NCI-H128 (cell line): ENCODE data around the gene KIAA1755.

ENCODE experiments used
- DNase-seq: peaks from one replicate; lab custom pipeline; 2025; ENCODE audit not compliant: unreplicated experiment; lab: John Stamatoyannopoulos, UW

Gene KIAA1755, protein sequence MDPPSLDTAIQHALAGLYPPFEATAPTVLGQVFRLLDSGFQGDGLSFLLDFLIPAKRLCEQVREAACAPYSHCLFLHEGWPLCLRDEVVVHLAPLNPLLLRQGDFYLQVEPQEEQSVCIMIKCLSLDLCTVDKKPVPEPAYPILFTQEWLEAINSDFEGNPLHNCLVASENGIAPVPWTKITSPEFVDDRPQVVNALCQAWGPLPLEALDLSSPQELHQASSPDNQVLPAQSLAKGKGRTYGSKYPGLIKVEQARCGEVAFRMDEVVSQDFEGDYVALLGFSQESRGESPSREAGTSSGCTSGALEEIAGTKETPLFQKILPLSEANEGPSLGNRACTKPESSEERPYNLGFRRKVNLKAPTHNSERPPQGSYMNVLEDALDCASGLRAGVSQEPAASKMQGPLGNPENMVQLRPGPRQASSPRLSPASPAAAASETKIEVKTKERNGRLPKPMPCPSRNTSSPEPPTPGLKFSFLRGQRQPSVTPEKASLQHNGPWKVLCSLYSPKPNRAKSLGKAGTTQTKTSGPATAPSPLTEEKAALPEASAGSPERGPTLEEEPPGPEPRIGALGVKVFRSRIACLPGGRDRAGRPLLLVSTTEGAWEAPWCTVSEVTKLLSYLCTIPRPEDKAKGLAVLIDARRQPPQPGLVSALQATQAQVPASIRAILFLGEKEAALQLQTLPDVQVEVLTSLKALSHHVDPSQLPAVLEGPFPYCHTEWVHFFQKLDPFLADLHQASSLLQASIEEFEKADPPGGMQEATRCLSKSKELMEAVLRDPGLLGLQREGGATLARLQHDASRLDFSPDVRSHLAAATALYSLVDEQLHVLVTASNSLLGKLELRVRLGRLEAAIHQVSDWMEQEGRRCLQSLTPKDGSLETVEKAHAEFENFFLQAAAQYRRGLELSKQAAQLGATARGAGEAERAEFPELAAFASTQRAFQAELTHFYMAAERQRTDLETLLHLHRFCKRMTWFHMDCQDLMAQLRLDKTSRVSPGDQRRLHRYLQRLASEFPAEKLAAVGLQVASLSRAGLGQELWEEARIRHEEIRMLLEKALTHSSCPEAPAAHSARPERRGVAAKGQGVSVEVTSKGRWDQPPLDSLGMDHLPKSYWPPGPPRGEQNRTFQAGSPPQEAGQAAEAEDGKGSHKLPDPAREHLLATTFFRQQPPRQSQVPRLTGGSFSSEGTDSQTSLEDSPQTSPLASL

GRCh38 chr20:38260378-38261053 is at the start of gene KIAA1755:
TSS of gene KIAA1755 (minus strand) at chr20:38260735. CDS start at chr20:38260500, 235 bp downstream.
- DNase-seq, result no peak

DNA sequence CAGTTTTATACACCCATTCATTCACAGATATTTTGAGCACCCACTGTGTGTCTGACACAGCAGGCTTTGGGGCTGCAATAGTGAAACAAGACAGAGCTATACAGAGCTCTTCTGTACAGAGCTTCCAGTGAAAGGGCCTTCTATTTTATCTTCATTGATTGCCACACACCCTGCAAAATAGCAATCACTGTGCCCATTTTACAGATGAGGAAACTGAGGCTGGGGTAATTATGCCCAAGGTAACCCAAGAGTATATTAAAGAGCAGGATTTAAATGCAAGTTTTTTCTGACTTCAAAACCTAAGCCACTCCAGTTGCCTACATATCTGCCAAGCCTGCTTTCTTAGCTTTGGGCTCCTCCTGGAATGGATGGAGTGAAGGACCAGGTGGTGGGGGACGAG is 47.9 kb upstream of the KIAA1755 start:
- DNase-seq, result no peak

- DNase-seq, result no peak
Measured at GRCh38 chr20:38308047-38308438, 47.5 kb upstream of the KIAA1755 start.

GRCh38 chr20:38307371-38308046 is 47.0 kb upstream of the KIAA1755 start:
- no peak for DNase-seq

DNA sequence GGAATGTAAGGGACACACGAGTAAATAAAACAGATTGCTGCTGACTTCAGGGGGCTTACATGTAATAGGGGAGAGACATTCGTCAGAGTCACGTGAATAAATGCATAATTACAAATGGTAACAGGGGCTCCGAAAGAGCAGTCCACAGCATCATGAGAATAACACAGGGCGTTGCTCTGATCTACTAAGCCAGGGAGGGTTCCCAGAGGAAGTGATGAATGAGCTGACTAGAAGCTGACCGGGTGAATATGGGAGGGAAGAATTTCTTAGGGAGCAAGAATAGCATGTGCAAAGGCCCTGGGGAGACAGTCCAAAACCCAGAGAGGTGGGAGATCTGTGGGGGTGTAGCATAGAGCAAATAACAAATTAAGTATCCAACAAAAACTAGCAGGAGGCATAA is 45.8 kb upstream of the KIAA1755 start:
- no peak for DNase-seq

GRCh38 chr20:38305541-38305940 is 45.0 kb upstream of the KIAA1755 start:
- no peak for DNase-seq

DNA sequence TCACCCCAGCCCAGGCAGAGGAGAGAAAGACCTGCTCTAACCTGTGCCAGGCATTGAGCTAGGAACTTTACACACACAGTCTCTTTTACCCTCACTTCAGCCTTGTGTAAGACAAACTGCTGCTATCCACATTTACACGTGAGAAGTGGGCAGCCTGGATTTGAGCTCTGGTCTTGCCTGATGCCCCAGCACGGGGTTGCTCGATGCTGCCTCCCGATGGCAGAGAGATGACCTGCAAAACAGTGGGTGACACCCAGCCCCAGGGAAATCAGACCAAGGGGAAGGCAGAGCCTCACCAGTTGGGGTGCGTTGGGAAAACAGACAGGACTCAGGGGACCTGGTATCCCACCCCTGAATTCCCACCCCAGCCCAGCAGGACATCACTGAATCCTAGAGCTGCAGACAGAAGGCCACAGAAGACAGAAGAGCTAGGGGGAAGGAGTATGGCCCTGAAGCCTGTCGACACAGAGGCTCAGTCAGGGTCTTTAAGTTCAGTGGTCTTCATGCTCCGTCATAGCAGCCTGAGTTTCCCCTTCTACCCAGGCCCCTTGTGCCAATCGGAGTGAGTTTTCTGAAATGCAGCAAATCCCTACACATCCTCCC is 44.4 kb upstream of the KIAA1755 start:
- DNase-seq, result no peak

GRCh38 chr20:38303908-38304379 is 43.4 kb upstream of the KIAA1755 start, which contains the start of gene BPI:
TSS of gene BPI (plus strand) at chr20:38304156. CDS start at chr20:38304224, 68 bp downstream.
- no peak for DNase-seq

GRCh38 chr20:38302786-38303185 is 42.3 kb upstream of the KIAA1755 start:
- DNase-seq, result no peak

DNA sequence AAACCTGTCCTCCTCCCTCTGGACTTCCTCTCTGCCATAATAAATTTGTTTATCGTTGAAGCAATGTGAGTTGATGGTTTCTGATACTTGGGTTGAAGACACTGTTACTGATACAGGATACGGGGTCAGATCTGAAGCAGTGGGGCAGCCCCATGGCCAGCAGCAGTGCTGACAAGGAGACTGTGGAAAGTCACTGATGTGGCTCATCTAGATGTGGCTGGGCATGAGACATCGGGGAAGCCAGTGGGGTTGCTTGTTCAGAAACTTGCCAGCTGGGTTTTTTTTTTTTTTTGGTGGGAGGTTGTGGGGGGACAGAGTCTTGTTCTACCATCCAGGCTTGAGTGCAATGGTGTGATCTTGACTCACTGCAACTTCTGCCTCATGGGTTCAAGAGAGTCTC is 40.8 kb upstream of the KIAA1755 start:
- no peak for DNase-seq

- DNase-seq, result no peak
Measured at GRCh38 chr20:38300438-38300837, 39.9 kb upstream of the KIAA1755 start.

DNA sequence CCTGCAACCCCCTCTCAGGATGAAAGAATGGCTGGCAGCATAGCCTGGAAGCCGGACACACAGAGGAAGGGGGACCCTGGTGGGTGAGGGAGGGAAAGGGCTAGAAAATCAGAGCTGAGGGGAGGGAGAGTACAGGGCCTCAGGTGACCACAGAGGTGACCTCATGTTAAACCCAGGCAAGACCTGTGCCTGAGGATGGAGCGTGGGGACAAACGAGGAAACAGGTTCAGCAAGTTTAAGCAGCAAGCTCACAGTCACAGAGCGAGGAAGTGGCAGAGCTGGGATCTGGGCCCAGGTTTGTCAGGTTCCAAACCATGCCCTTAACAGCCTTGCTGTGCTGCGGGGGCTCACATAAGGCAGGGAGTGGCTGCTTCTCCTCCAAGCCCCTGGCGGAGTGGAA is 39.4 kb upstream of the KIAA1755 start:
- DNase-seq, result no peak

DNA sequence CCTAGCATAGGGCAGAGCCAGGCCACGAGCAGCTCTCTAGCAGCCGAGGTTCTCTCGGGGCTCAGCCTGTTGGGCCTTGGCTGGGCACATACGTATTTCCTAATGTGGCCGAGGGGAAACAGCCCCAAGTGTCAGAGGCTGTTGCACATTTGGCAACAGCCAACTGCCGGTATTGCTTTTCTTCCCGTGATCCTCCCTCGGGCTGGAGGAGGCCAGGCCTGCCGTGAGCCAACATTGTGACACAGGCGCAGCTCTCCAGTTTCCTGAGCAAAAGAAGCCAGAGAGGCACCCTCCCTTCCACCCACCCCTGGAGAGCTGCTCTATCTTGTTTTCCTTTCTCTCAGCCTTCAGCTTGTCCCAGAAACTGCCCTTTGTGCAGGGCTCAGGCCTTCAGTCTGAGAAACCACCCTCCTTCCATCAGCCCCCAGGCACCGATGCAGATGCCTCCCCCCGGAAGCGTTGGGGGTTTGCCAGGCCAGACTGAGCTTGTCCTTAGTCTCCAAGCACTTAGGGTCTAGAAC is 38.3 kb upstream of the KIAA1755 start:
- no peak for DNase-seq

GRCh38 chr20:38297916-38298674 is 37.6 kb upstream of the KIAA1755 start:
- DNase-seq, result no peak

GRCh38 chr20:38296433-38296832 is 35.9 kb upstream of the KIAA1755 start:
- no peak for DNase-seq

DNA sequence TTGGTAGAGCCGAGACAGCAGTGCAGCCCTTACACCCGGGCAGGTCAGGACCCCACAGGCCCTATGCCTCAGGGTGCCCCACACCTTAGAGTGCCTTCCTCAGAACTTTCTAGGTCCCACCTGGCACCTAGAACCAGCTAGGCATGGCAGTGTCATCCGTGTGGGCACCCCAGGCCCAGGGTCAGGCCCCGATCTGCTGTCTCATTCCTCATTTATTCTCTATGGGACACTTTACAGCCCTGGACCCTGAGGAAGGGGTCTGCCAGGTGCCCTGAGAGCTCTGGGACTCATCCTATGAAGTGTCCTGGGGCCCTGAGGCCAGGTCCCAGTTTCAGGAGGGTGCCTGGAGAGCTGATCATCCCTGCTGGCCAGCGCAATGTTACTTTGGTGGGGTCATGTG is 35.3 kb upstream of the KIAA1755 start:
- DNase-seq, result no peak

DNA sequence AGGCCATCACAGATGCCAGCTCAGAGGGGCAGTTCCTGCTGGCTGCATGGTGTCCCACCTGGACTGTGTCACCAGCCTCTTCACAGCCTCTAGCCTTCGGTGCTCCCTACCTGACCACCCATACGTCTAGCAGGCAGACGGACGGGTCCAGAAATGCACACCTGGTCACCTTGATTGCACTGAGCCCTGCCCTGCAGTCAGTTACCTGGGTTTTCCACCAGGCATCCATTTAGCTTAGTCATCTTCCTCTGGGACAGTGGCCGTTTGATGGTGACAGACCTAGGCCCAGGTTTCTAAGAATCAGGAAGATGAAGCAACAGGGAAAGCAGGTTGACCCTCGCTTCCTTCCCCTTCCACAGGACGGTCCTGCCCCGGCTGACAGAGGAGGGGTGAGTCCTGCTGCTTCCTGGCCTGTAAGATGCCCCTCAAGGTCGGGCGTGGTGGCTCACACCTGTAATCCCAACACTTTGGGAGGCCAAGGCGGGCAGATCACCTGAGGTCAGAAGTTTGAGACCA is 33.6 kb upstream of the KIAA1755 start:
- no peak for DNase-seq

- DNase-seq, result no peak
Measured at GRCh38 chr20:38293491-38294065, 33.0 kb upstream of the KIAA1755 start.
